ENCODE results near the gene GLT8D1. TPM values are rescaled to one million over a fixed set of nuclear protein-coding genes. Genes with fewer than 3 reads are reported as not detected.

The GLT8D1 gene
- polyA plus RNA-seq, 2 of the 4 experiments (the other 2 are of a cell fraction): 37.3 to 58.5 TPM

GRCh38 chr3:52655895-52656294 is 49.7 kb downstream of the GLT8D1 start:
- DNase-seq (ENCODE audit: low read depth in 1 of 2, low spot score in 1 of 2) (no peak), FAIRE-seq (no peak), ATAC-seq (no peak)
- Histone ChIP-seq H3K27ac (no peak overlapping the region), H3K4me2 (no peak overlapping the region), H3K4me3 (no peak overlapping the region), H3K9me3 (no peaks in the 10 kb centered on the region), H3K4me1 (no peaks in the 10 kb centered on the region)
- TF ChIP-seq HDAC2 (IDR thresholded peaks at IDR 0.05) (no peak), CBX8 (IDR thresholded peaks at IDR 0.05) (no peak), CHD4 (IDR thresholded peaks at IDR 0.05; ENCODE audit: borderline replicate concordance) (no peak), SMC3 (IDR thresholded peaks at IDR 0.05) (no peak), SREBF2 (IDR thresholded peaks at IDR 0.05) (no peak), FOSL2 (IDR thresholded peaks at IDR 0.05) (no peak), FOSL2 (CRISPR knock-in tag; IDR thresholded peaks at IDR 0.05) (no peak), E2F6 (IDR thresholded peaks at IDR 0.05; ENCODE audit: borderline replicate concordance, low read depth) (no peak), RAD21 (conservative IDR thresholded peaks at IDR 0.05 in 1 of 2, IDR thresholded peaks at IDR 0.05 in 1 of 2) (no peak), TFCP2L1 (CRISPR knock-in tag; IDR thresholded peaks at IDR 0.05) (no peak), RCOR1 (IDR thresholded peaks at IDR 0.05; ENCODE audit: low read depth, low read length) (no peak)
- ChIA-PET POLR2A (no interaction called here), CTCF (no interaction called here)
- 98% methylated on average over 3 of the region's 3 CpGs for WGBS (ENCODE audit: missing lambda C conversion rate)

GRCh38 chr3:52651592-52651991 is 54.0 kb downstream of the GLT8D1 start:
- no peak overlapping the region for H3K27ac ChIP-seq
- POLR2A ChIA-PET: no interaction called here
- no peak for TF ChIP-seq RARB (CRISPR knock-in tag; IDR thresholded peaks at IDR 0.05)
- TF ChIP-seq SMC3 (IDR thresholded peaks at IDR 0.05): no peak
- no peak for TF ChIP-seq HOXA7 (CRISPR knock-in tag; IDR thresholded peaks at IDR 0.05)
- TF ChIP-seq HEYL (CRISPR knock-in tag; IDR thresholded peaks at IDR 0.05): no peak
- no peak for TF ChIP-seq MAFK (IDR thresholded peaks at IDR 0.05; ENCODE audit: partially characterized antibody)
- no peak for TF ChIP-seq EP300 (IDR thresholded peaks at IDR 0.05)
- no peak for FAIRE-seq
- DNase-seq (ENCODE audit: low read depth in 1 of 2, low spot score in 1 of 2): no peak
- no peaks in the 10 kb centered on the region for H3K4me1 ChIP-seq
- ATAC-seq: no peak
- no peaks in the 10 kb centered on the region for H3K9me3 ChIP-seq
- no peak overlapping the region for H3K4me3 ChIP-seq
- CTCF ChIA-PET: interaction anchor here (0.6 kb wide), 1 partner anchor 90 kb away, joined by 4 read pairs; no protein-coding TSS in a partner anchor
- no peak overlapping the region for H3K4me2 ChIP-seq

GRCh38 chr3:52650439-52650838 is 55.2 kb downstream of the GLT8D1 start:
- TF ChIP-seq ZFP36 (IDR thresholded peaks at IDR 0.05; ENCODE audit: borderline replicate concordance, partially characterized antibody) (no peak), NPAS2 (CRISPR knock-in tag; IDR thresholded peaks at IDR 0.05; ENCODE audit: borderline replicate concordance) (no peak), ZC3H11A (IDR thresholded peaks at IDR 0.05) (no peak), CHD2 (IDR thresholded peaks at IDR 0.05; ENCODE audit: low read length, partially characterized antibody) (no peak), HOXA7 (CRISPR knock-in tag; IDR thresholded peaks at IDR 0.05) (no peak), JUN (IDR thresholded peaks at IDR 0.05) (no peak), POLR2AphosphoS2 (conservative IDR thresholded peaks at IDR 0.05; ENCODE audit: low read length) (no peak), CHD4 (IDR thresholded peaks at IDR 0.05; ENCODE audit: borderline replicate concordance) (no peak), ESRRA (IDR thresholded peaks at IDR 0.05; ENCODE audit: borderline replicate concordance, low read length) (no peak)
- no peak overlapping the region for H3K4me2 ChIP-seq
- H3K4me1 ChIP-seq: no peaks in the 10 kb centered on the region
- H3K27ac ChIP-seq: no peak overlapping the region
- no peaks in the 10 kb centered on the region for H3K9me3 ChIP-seq
- ChIA-PET CTCF (no interaction called here), POLR2A (no interaction called here)
- DNase-seq (ENCODE audit: low read depth in 1 of 2, low spot score in 1 of 2): no peak
- H3K4me3 ChIP-seq: no peak overlapping the region
- ATAC-seq: no peak
- WGBS (ENCODE audit: missing lambda C conversion rate): 84% methylated on average over 1 of the region's 1 CpG
- FAIRE-seq: no peak

- ChIA-PET CTCF (no interaction called here), POLR2A (no interaction called here)
- Histone ChIP-seq H3K4me2 (no peak overlapping the region), H3K27ac (no peak overlapping the region), H3K4me1 (no peaks in the 10 kb centered on the region), H3K9me3 (no peaks in the 10 kb centered on the region), H3K4me3 (no peak overlapping the region)
- 93% methylated on average over 5 of the region's 5 CpGs for WGBS (ENCODE audit: missing lambda C conversion rate)
- DNase-seq (ENCODE audit: low read depth in 1 of 2, low spot score in 1 of 2): no peak
- FAIRE-seq: no peak
- TF ChIP-seq REST (IDR thresholded peaks at IDR 0.05): no peak
- ATAC-seq: no peak
Measured at GRCh38 chr3:52649461-52650210, 56.0 kb downstream of the GLT8D1 start.

Data from A549 (cell line).